CD4-positive, alpha-beta T cell treated with Interleukin-6 at 100 ng/mL for 8 hours (primary cell): ENCODE data around the gene FSTL5.

Source experiments
- DNase-seq: peaks from one replicate; pipeline ENCODE4 v3.0.0-alpha.2; 2020; ENCODE audit warnings: mixed read lengths, low spot score

The FSTL5 gene

DNA sequence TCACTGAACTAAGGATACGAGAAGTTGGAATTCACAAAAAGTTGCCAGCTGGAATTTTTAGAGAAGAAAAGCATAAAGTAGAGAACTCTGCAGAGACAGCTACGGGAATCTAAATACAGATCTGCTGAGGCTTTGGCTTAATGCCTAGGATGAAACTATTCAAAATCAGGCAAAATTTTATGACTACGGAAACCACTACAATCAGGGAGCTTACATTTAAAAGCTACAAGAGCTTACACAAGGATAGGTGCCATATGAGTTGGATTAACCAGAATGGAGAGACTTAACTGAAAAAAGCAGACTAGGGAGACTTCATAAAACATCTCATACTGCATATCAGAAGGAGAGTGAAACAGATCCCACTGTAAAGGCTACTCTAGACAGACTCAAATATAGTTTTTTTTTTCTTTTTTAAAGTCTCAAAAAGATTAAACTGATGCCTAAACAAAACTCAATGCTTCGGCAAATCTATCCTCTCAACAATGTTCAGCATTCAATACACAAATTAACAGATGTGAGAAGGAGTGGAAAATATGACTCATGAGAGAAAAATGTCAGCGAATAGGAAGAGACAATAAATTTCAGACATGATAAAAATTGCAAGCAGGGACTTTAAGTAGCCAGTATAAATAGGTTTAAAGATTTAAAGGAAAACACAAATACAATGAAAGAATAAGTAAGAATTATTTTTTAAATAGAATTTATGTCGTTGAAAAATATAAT, 586.1 kb downstream of the FSTL5 start:
- DNase-seq: no peak

- DNase-seq: no peak
Measured at GRCh38 chr4:161573836-161574235, 590.0 kb downstream of the FSTL5 start.

GRCh38 chr4:161564230-161564834, 599.5 kb downstream of the FSTL5 start:
- DNase-seq: no peak

DNA sequence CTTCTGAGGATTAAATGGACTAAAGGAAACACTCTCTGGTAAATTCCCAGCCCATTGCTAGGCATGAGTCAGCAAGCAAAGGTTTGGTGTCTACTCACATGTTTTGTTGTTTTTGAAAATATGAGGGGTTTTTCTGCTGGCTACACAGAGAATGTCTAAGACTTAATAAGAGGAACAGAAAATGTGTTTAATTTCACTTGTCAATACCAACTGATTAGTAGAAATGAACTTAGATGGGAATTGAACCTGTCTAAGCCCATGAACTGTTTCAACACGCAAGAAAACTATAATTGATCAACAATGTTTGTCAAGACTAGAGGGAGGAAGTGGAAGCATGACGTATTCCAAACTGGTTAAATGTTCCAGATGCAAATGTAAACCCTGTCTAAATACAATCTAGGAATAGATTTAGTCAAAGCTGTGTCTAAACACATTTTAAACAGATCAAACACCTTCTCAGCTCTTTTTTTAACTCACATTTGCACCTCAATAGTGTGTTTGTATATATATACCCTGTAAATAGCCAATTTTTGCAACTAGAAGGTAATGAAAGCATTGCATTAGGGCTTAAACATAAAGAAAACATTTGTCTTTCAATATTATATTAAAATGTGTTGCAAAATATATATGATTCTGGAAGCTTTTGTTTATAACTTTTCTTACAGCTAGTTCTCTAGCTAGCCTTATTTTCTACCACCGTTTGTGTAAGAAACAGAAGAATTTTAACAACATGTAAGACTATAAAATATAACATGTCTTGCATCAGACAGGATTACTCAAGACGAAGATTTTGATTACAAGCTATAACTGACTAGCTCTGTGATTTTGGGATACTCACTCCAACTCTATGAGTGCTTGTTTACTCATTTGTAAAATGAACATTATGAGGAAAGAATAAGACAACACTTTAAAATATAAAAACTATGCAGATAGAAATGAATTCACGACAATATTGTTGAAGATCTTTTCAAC, 607.8 kb downstream of the FSTL5 start:
- DNase-seq: no peak

DNA sequence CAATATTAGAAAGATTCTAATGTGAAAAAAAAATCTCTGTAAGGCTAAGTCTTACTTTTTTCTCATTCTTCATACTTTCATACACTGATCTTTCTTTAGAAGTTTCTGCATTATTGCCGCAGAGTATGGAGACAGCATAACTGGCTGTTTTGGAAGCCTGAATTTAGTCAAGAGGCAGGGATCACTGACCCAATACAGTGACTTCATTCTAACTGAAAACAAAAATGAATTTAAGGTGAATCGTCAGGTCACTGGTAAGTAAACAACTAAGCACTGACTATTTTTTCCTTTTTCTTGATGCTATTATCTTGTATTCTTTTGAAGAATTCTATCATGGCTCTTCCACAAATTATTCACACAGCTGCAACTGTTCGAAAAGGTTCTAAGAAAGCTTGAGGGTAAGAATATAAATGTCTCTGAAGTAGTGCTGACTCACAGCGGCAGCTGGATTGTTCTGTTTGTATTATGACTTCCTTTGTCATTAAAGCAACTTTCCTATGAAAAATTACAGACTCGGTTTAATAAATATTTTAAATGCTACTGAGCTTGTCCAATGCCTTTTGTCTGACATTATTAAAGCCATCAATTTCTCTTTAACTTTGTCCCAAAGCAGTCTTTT, 609.3 kb downstream of the FSTL5 start:
- no peak for DNase-seq

- DNase-seq: no peak
Measured at GRCh38 chr4:161546902-161547301, 616.9 kb downstream of the FSTL5 start.

- DNase-seq: no peak
Measured at GRCh38 chr4:161540265-161540664, 623.5 kb downstream of the FSTL5 start.

DNA sequence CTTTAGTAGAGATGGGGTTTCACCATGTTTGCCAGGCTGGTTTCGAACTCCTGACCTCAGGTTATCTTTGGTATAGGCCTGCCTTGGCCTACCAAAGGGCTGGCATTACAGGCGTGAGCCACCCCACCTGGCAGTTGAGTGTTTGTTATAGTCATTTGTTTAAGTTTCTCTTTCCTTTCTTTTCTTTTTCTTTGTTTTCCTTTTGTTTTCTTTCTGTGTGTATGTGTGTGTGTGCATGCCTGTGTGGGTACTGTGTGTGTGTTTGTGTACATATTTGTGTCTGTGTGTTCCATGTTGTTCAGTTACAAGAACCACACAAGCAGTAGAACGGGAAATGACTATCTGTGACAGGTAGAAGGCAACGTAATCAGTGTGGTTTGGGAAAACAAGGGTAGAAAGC, 624.9 kb downstream of the FSTL5 start:
- DNase-seq: no peak

DNA sequence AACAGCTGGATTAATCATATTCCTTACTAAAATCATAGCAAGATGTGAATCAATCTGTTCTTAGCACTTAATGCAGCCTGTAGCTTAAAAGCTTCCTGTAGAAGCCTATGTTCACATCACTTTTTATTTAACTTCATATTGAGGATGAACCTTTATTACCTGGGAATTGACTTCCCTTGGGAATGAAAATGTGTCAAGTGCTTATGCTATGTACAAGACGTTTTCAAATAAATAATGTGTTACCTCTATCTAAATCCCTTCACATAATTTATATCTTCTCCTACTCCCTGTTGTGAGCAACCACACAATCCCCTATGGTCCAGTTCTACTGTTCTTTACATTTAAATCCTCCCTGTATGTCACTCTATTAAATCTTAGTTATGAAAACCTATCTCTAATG, 633.1 kb downstream of the FSTL5 start:
- DNase-seq: no peak

- DNase-seq: no peak
Measured at GRCh38 chr4:161525121-161525520, 638.7 kb downstream of the FSTL5 start.

GRCh38 chr4:161522031-161522430, 641.8 kb downstream of the FSTL5 start:
- DNase-seq: no peak

GRCh38 chr4:161519611-161520010, 644.2 kb downstream of the FSTL5 start:
- DNase-seq: no peak

DNA sequence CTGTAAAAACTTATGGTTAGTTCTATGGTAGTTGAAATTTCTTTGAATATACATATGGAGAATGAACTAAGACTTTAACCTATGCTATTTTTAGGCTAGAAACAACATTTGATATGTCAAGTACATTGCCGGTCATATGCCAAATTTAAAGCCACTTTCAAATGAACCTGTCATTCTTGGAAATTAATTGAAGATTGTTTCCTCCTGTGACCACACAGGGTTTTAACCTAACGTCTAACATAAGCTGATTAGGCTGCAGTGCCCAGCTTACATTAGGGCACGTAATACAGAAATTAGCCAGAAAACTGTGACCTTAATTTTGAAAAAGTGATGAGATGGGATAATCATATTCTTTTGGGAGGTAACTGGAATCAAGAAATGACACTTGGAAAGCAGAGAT, 645.9 kb downstream of the FSTL5 start:
- DNase-seq: no peak

DNA sequence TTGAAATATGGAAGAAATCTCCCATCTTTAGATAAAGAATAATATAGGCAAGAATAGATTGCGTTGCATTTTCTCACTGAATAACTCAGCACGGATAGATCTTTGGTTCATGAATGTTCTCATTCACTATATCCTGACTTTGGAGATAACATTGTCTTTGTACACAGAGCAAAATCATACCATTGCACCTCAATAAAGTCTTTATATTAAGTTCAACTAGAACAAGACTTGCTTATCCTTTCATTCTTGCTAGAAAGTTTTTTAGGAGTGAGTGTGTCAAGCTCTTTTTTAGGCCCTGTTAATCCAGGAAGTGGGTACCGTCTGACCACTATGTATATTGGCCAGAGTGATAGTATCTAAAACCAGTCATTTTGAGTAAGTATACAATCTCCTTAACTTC, 658.7 kb downstream of the FSTL5 start:
- no peak for DNase-seq

GRCh38 chr4:161498155-161498554, 665.6 kb downstream of the FSTL5 start:
- DNase-seq: no peak

- no peak for DNase-seq
Measured at GRCh38 chr4:161486461-161486860, 677.3 kb downstream of the FSTL5 start.

DNA sequence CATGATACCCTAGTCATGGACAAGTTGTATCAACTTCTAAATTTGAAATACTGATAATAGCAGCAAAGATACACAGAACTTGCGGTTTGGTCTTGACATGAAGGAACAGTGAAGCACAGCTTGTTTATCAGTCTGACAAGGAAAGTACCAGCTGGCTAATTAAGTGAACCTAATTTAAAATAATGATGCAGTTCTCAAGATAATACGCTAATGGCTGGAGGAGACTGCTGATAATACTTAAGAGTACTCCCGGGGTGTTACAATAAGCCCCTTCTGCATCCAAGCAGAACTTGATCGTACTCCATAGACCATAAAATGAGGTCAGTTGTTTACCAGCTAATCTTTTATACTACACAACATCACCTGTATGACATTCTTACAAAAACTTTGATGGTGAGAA, 697.5 kb downstream of the FSTL5 start:
- DNase-seq: no peak

DNA sequence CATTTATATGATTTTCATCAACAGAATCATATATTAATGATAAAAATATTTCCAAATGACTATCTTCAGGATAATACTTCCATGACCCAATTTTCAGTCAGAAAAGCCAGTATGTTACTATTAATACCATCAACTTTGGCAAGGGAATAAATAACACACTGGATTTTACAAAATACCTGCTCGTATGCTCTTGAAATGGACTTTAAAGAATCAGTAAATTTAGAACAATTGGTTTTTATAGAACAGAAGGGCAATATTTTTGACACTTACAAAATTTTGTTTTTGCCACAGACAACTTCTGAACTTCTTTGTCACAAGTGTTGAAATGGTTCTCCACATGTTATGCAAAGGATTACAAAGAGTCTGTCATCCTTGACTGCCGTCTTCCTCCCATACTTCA, 700.4 kb downstream of the FSTL5 start:
- no peak for DNase-seq

- DNase-seq: no peak
Measured at GRCh38 chr4:161457906-161458305, 705.9 kb downstream of the FSTL5 start.

DNA sequence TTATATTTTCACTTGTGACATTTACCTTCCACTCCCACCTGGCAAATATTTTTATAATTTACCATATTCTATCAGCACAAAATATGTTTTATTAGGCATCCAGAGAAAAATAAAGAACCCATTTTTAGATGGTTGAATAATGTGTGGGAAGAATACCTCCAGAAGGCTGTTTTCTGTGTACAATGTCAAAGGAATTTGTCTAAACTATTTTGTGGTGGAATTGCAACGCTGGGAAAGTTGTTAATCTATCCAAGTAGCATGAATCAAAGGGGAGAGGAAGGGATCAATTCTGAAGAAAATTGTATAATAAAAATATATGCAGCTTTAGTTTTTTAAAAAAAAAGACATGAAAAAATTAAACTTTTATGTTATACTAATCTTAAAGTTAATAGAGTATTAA, 706.5 kb downstream of the FSTL5 start:
- no peak for DNase-seq

DNA sequence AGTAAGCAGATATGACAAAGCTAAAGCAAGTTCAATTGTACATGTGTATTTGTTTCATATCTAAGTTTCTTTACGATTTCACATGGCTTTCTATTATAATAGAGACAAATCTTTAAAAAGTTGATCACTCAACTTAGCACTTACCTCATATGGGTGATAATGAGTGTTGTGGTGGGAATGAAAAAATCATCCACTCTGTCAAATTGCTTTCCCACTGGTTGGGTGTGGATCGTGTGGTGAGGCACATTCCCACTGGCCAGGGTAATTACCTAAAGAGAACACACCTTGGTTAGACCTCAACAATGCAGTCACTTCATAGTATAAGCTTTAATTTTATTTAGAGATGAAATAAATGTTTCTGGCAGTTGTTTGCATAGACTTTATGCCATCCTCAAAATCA, 708.9 kb downstream of the FSTL5 start:
- DNase-seq: no peak

DNA sequence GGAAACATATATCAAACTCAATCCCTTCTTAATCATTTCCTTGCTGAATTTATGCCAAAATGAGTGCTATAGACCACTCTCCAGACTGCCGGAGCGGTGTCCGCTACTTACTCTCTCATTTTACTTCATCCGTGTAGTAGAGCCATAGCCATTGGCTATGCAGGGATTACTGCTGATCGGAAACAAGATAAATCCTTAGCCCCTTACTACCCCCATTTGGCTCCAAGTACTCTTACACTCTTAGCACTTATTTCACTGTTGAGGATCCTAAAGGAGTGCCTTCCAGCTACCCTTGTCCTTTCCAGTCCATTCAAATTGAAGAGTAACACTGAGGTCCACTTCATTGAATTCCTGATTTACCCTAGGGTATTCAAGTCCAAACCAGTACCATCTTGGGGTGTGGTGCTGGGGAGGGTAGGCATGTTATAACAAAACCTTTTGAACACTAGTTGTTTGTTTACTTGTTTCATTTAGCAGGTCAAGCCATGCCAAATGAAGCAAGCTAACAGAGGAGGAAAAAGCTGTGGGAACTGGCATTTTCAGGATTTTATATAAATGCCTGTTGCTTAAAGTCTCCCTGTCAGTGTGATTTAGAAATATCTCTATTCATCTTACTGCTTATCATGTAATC, 715.1 kb downstream of the FSTL5 start:
- DNase-seq: no peak
